HG02571 (cell line): ENCODE measurements around the gene RAB37.

Source experiments
- ATAC-seq: cut with Tn5 transposase; IDR thresholded peaks from one replicate; pipeline ENCODE4 v1.9.1; 2021; ENCODE audit warnings: mild to moderate bottlenecking, moderate library complexity; ENCODE audit not compliant: unreplicated experiment

RAB37 gene

GRCh38 chr17:74728033-74728701 lies 8.9 kb upstream of the RAB37 start:
- no peak for ATAC-seq

DNA sequence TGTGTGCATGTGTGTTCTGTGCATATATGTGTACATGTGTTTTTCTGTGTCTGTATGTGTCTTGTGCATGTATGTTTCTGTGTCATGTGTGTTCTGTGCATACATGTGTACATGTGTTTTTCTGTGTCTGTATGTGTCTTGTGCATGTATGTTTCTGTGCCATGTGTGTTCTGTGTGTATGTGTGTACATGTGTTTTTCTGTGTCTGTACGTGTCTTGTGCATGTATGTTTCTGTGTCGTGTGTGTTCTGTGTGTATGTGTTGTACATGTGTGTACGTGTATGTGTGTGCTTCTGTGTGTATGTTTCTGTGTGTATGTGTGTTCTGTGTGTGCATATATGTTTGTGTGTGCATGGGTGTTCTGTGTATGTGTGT lies 8.4 kb upstream of the RAB37 start:
- no peak for ATAC-seq

DNA sequence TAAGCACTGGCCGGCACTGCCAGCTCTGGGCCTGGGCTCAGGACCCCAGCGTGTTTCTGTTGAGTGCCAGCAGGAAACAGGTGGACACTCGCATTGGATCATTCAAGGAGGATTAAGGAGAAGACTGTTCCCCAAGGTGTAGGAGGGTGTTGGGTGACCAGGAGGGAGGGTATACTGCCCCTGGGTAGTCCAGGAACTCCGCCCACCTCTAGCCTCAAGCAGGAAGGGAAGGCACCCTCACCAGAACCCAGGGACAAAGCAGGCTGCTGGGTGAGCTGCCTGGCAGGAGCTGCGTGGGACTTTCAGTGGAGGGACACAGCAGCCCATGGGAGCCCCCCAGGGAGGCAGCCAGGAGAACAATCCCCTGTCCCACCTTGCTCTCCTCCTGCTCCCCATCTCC lies 7.7 kb upstream of the RAB37 start:
- ATAC-seq = no peak

DNA sequence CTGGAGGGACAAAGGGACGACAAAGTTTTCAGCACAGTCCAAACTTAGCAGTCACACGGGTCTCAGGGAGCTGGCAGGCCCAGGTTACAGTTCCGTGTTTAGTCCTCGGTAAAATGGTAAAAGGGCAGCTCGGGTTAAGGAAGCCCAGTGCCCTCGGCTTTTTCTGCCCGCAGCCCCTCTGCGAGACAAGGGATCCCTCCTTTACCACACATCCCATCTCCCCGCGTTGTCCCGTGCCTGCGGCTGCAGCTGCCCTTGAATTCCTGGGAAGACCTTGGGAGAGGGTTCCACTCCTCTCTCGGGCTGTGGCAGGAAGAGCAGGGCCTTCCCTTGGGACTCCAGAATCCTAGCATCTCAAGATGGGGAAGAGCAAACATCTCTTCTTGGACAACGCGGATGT lies 7.2 kb upstream of the RAB37 start:
- ATAC-seq = no peak

DNA sequence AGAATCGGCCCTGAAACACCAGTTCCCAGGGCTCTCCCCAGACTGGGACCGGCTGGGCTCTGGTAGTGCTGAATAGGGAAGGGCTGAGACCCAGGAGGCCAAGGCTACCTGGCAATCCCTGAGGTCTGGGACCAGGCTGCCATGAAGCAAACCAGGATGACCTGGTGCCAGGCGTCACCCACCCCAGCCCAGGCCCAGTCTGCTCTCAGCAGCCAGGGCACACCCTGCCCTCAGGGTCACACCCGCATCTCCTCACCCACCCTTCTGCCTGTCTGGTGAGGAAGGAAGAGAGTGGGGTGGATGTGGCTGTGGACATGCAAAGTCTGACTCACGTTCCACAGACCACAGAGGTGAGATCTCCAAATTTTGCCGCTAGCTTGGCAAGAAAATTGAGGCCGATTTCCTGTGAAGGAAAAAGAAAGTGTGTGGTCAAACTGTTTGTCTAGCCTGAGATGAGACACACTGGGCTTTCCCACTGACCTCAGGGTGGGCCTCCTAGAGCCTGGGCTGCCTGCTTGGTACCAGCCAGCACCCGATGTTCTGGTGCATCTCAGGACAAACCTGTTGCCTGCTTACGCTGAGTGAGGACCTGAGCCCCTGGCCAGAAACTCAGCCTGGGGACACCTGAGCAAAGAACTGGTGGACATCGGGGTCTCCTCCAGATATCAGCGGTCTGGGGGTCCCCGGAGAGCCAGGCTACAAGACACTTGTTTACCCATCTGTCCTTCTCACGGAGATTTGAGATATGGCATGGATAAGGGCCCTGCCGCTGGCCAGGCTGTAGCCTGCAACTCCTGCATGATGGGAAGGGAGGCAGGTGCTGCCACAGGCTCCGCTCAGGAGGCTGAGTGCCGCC lies 6.3 kb upstream of the RAB37 start:
- no peak for ATAC-seq

GRCh38 chr17:74731347-74731605 lies 5.8 kb upstream of the RAB37 start:
- no peak for ATAC-seq

- ATAC-seq = no peak
Observed at GRCh38 chr17:74732042-74732867, 4.8 kb upstream of the RAB37 start.

GRCh38 chr17:74733365-74734122 lies 3.5 kb upstream of the RAB37 start:
- no peak for ATAC-seq

- no peak for ATAC-seq
Observed at GRCh38 chr17:74734256-74734655, 2.8 kb upstream of the RAB37 start.

GRCh38 chr17:74737299-74738050 lies 419 bp downstream of the RAB37 start:
- no peak for ATAC-seq

- ATAC-seq = no peak
Observed at GRCh38 chr17:74738051-74738996, 1.3 kb downstream of the RAB37 start.

DNA sequence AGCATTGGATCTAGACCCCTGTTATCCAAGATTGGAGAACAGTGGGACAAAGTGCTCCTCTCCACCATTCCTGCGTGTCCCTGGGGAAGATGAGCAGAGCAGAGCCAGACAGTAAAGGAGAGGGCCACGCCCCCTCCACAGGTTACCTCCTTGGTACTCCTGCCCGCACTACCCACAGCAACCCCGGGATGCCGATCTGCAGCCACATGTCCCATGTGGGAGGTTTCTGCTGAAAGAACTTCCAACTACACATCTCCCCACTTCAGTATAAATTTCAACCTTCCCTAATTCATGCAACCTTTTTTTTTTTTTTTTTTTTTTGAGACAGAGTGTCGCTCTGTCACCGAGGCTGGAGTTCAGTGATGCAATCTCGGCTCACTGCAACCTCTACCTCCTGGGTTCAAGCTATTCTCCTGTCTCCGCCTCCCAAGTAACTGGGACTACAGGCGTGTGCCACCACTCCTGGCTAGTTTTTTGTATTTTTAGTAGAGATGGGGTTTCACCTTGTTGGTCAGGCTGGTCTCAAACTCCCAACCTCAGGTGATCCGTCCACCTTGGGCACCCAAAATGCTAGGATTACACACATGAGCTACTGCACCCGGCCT lies 2.3 kb downstream of the RAB37 start:
- ATAC-seq = no peak

GRCh38 chr17:74740173-74740572 lies 3.1 kb downstream of the RAB37 start:
- ATAC-seq = no peak

GRCh38 chr17:74740641-74741387 lies 3.8 kb downstream of the RAB37 start:
- ATAC-seq = no peak

DNA sequence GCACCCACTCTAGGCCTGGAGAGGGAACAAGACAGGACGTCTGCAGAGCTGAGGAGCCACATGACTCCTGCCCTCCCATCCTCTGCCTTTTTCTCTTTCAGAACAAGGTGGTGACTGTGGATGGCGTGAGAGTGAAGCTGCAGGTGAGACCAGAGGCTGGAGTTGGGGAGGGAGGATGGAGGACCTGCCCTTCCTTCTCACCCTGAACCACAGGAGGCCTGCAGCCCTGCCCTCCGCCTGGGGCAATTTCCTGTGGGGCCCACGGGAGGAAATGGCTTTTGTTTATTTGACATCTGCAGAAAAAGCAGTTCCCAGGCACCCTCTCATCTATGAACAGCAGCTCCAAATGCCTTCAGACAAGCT lies 5.1 kb downstream of the RAB37 start:
- no peak for ATAC-seq

- no peak for ATAC-seq
Observed at GRCh38 chr17:74742978-74743545, 6.0 kb downstream of the RAB37 start.

- no peak for ATAC-seq
Observed at GRCh38 chr17:74743755-74744154, 6.7 kb downstream of the RAB37 start.

GRCh38 chr17:74744349-74744713 lies 7.3 kb downstream of the RAB37 start:
- no peak for ATAC-seq
